IPS-NIHi7 (cell line): ENCODE measurements around the gene TGFBR3.
"Not testable (repeated sequence)": the region's sequence is repeated elsewhere in the genome, so short reads cannot be mapped to it uniquely, and the experiment has no call there.

Experiments used
- DNase-seq: peaks from one replicate; pipeline ENCODE4 v3.0.0; 2012; ENCODE audit warnings: mixed read lengths; ENCODE audit errors: extremely low spot score

TGFBR3 gene

DNA sequence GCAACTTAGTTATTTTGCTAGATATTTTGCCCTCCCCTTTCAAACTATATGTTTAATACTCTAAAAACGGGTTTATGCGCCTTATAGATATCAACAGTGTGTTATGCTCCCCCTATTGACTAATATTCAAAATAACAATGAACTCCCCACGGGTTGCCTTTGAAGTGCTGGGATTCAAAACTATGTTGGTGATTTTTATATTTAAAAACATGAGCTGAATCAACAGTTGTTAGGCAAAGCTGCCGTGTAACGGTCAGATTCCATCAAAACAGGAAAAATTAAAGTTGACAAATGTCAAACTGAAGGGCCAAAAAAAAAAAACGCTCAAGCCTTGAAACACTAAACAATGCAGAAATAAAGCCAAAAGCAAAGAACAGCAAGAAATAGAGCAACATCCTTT is 2.5 kb downstream of the TGFBR3 start:
- no peak for DNase-seq

DNA sequence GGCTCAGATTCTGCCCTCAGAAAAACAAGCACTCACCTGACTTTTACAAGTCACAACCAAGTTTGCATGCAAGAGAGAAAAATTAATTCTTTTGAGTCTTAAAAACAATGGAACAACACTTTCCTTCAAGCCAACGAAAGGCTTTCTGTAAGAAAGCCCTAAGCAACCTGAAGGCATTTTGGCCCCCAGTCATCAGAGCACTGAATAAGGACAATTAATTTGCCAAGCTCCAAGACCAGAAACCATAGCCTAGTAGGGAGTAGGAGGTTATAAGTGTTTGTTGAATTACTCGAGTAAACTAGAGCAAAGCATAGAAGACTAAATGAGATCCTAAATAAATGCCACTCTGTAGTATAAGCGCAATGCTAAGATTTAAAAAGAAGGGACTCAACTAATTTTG is 4.7 kb downstream of the TGFBR3 start:
- DNase-seq = no peak

DNA sequence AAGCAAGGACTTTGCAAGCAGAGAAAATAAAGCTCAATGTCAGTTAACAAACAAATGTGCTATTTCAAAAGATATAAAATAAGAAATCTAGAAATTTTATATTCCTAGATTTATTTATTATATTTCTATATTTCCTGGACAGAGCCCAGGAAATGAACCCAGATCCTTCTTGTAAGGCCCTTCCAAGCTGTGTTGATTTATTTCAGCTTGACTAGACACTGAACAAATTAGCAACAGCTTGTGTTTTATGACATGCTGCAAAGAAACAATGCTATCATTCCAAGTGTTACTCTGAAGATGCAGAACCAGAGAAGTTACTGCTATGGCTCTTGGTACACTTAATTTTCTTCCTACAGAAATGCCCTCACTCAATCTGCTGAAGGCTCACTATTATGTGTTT is 6.2 kb downstream of the TGFBR3 start:
- DNase-seq = no peak

DNA sequence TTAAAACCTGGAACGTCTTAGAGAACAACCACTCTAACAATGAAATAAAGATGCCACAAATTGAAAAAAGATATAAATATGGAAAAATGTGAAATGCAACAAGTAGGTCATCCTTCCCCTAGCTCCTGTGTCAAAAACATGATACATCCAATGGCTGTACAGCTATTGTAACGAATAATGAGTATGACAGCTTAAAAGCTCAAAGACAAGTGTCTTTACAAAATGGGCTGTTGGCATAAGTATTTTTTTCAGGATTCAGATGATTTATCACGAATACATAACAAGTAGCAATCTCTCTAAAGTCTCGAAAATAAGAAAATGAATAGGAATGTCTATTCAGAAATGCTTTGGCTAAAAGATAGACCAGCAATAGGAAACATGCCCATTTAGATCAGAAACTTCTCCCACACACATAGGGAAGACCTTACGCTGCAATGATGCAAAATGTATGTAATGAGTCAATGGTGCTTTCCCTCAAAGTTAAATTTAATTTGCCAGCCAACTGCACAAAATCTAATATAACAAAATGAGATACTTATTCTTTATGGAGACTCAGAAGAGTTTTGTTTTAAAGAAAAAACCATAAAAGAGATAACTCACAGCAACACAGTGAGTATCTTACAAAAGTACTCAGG is 8.3 kb downstream of the TGFBR3 start:
- no peak for DNase-seq

DNA sequence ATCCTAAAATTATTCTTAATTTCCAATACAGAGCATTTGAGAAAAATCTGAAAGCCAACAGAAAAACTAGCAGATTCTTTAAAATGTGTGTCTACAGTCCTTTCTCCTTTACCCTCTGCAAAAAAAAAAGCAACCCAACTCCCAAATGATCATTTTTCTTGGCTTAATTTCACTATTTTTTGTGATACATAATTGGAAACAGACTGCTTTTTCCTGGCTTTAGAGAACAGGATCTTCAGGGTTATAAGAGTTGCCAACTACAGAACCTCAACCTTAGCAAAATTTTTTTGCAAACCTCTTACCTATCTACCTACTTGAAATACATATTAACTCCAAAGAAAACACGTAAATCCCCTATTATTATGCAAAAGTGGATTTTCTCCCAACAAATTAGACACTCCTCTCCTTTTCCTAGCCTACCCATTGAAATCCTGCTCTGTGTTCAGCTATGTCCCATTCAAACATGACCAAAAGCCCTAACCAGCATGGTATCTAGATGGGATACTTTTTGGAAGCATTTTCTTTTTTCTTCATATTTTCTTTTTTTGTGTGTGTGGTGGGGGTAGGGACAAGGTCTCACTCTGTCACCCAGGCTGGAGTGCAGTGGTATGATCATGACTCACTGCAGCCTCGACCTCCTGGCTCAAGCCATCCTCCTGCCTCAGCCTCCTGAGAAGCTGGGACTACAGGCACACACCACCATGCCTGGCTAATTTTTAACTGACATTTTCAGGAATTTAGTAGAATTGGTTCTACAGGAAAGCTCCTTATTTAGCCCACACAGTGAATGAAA is 9.0 kb downstream of the TGFBR3 start:
- no peak for DNase-seq

DNA sequence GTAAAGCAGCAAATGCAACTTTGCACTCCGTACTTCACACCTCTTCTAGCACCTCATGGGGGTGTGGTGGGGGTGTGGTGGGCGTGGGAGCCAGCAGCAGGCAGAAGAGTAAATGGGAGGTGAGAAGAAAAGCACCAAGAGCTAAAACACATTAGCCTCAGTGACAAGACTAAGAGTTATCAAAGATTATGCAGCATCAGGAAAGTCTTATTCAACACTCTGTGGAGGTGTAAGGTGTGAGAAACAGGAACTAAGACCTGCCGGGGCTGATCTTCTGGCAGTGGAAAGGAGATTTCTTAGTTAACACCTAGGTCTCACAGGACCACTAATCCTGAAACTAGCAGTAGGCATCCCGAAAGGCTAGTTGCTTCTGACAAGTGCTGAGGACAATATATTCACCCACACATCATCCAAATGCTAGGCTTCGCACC is 9.9 kb downstream of the TGFBR3 start:
- no peak for DNase-seq

DNA sequence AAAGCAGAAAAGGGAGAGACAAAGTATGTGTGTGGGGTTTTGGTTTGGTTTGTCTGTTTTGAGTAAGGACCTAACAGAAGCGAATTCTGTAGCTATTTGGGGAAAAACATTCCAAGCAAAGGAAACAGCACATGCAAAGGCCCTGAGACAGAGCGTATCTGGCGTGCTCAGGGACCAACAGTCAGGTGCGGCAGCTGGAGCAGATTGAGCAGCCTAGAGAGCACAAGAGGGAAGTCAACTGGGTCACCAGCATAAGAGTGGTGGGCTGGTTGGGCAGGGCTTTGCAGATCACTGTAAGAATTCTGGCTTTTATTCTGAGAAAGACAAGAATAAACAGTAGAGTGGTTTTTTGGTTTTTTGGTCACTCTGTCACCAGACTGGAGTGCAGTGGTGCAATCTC is 11.8 kb downstream of the TGFBR3 start:
- no peak for DNase-seq

DNA sequence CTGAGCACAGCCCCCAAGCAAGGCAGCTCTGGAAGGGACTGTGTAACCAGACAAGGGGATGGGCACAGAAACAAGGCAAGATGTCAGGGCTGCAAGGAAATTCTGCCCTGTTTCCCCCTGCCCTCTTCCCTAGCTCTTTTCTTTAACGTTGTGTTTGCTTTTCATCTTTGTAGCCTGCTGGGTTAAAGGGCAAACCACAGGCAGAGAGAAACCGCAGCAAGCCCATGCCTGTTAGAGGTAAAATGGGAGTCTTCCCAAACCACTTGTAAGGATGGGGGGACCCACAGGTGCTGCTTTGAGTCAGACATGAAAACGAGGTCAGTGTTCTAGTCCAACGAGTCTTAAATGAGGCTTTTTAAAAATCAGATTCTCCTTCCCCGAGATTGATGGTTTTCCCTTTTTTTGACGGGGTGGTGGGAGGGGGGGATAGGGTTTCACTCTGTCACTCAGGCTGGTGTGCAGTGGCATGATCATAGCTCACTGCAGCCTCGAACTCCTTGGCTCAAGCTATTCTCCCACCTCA is 13.3 kb downstream of the TGFBR3 start:
- DNase-seq = no peak

DNA sequence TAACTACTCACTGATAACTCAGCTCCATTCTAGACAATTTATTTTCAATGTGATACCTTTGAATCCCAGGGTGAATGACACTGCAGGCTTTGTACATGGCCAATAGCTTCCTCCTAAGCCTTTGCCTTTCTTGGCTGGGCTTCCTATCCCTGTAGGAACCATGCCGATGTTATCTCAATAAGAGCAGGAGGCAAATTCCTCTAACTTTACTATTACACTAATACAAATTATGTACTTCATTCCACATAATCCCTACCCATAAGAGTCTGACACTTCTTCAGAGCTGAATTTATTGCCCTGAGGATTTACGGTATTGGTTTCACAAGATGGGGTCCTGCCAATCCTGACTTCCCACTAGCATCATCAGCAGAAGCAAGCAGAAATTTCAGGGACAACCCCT is 14.0 kb downstream of the TGFBR3 start:
- no peak for DNase-seq

DNA sequence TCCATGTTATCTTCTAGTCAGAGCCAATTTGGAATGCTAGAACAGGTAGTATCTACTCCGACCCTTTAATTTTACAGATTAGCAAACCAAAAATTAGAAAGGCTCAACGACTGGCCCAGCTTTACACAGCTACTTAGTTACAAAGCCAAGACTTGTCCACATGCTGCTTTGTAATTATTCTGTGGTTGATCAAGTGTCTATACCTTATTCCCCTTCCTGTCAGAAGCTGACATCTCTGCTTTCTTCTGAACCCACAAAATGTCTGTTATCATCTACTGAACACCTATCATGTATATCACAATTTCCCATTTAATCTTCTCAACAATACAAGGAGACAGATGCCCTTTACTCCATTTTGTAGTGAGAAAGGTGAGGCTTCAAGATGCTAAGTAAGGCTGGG is 15.6 kb downstream of the TGFBR3 start:
- no peak for DNase-seq

DNA sequence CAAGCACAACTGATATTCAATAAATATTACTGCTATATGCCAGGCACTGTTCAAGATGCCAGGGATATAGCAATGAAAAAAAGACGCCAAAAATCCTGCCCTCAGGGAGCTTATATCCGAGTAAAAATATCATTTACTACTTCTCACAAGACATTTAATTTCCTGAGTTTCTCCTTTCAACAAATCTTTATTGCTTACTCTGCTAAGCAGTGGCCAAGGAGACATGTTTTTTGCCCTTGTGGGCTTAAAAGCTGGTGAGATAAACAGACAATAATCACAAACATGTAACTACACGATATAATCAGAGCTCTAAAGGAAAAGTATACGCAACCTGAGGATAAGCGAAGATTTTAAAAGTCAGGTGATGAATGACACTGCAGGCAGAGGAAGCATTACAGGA is 19.5 kb downstream of the TGFBR3 start:
- no peak for DNase-seq

DNA sequence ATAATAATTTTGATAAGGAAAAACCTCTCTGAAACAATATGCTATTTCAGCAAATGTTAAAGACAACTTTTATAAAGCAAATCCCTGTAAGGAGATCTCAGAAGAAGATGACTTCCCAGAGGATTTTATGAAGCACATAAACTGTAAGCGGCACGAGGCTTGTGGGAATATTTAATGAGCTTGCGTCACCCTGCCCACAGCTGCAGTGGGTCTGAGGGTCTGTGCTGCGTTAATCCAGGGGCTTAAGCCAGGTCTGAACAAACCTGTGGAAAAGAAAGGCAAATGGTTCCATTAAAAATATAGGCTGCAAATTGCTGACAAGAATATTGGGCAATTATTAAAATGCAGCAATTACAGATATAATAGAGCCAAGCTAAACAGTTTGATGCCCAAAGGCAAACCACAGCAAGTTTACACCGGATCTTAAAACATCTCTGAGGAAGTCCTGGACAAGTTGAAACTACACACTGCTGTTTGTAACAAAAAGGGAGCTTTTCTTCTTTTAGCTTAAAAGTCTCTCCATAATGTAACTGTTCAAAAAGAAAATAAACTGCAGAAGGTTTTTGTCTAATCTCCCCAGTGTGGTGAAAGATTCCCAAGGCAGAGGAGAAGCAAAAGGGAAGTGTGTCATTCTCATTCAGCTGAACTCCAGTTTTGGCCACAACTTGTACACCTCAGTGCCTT is 21.8 kb downstream of the TGFBR3 start:
- DNase-seq = no peak

DNA sequence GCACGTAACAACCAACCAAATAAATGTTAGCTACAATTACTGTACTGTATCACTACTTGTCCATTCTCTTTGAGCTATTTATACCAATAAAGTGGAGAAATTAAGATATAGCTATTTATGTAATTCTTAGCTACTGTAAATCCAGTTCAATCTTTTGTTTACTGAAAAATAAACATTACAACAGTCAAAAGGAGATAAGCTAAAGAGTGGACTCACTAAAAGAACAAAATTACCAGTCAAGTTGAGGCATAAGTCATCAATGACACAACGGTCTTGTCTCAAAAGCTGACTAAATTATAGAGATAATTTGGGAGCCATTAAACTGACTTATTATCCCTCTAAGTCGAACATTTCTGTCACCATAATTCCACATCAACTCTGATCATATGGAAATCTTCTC is 22.5 kb downstream of the TGFBR3 start:
- no peak for DNase-seq

DNA sequence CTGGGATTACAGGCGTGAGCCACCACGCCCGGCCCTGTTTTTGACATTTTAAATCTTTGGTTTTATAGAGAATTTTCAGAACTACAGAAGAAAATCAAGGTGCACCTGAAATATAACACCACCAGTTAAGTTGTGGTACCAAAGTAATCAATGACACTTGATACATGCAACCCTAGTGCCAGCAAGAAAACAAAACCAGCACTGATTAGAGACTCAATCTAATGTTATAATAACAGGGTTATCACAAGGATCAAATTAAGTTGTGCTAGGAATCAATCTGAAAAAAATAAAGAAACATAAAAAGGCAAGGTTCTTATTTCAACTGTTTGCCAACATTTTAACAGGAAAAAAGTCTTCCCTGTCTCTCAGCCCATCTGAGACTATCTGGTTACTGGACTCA is 23.8 kb downstream of the TGFBR3 start:
- DNase-seq = no peak

DNA sequence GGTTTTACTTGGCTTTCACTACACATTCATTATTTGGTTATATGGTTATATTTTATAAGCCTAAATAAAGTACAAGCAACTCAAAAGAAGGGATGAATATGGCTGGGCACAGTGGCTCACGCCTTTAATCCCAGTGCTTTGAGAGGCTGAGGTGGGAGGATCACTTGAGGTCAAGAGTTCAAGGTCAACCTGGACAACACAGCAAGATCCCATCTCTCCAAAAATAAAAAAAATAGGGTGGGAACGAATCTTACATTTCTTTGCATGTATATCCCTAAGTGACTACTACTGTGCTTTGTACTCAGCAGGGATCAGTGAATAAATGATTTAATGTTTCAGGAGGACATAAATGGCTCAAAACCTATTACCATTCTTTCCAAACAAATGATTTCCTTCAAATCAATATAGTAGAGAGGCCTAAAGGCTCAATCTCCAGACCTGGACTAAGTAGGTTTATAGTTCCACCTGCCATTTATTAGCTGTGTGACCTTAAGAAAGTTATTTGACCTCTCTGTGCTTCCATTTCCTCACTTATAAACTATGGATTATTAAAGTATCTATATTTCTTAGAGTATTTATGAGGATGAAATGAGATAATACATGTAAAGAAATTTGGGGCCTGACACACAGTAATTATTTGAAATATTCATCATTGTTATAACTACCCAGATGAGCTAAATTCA is 28.3 kb downstream of the TGFBR3 start:
- DNase-seq = no peak

DNA sequence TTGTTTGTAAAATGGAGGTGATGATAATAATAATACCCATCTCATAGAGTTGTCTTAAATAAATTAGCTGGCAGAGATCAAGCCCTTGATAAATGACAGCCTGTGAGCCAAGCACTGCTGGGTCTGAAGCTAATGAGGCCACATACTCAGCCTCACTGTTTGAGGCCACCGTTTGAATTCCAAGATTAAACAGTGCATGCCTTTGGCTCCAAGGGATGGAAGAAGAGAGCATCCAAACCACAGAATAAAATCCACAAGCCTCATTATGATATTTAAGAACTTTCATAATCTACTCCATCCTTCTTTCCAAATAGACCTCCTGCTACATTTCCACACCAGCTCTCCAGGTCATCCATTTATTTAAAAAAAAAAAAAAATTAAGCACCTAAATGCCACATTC is 29.0 kb downstream of the TGFBR3 start:
- no peak for DNase-seq

DNA sequence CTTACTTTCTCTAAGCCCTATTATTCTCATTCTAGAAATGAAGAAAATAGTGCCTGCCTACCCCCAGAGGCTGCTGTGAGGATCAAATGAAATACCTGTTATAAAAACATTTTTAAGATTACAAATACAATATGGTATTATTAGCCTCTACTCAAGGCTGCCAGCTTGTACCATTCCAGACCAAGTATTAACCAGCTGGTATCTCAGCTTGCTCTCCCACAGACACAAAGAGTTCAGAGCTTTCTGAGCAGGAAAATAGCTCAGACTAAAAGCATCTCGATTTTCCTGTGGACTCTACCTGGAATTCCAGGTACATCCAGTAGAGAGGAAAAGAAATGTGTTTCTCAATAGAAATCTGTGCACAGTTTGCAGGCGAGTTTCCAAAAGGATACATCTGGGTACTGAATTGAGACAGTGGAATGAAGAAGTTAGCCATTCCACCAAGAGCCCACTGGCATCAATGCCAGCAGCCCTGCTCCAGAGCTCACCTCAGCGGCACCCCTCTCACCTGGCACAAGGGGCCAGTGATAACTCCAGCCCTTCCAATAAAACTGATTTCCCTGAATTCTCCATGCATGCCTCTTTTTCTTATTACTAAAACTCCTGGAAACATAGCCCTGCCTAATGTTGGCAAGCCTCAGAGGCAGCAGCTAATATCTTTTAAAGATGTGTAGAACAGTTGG is 31.0 kb downstream of the TGFBR3 start:
- no peak for DNase-seq

DNA sequence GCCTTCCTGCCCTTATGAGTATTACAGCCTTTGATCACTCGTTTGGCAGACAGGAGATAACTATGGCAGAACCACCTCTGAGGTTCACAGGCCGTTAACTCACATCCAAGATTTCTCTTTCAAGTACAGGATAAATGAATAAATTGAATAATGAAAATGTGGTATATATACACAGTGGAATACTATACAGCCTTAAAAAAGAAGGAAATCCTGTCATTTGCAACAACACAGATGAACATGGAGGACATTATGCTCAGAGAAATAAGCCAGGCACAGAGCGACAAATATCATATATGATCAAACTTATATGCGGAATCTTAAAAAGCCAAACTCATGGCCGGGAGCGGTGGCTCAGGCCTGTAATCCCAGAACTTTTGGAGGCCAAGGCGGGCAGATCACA is 32.6 kb downstream of the TGFBR3 start:
- DNase-seq = no peak

DNA sequence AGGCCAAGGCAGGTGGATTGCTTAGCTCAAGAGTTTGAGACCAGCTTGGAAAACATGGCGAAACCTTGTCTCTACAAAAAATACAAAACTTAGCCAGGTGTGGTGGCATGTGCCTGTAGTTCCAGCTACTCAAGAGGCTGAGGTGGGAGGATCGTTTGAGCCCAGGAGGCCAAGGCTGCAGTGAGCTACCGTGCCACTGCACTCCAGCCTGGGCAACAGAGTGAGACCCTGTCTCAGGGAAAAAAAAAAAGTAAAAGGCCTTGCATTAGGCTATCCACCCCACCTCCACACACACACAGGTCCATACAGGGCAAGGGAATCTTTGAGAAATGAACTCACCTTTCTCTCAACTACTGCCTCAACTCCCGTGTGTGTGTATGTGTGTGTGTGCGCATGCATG is 33.9 kb downstream of the TGFBR3 start:
- DNase-seq = not testable (repeated sequence)

DNA sequence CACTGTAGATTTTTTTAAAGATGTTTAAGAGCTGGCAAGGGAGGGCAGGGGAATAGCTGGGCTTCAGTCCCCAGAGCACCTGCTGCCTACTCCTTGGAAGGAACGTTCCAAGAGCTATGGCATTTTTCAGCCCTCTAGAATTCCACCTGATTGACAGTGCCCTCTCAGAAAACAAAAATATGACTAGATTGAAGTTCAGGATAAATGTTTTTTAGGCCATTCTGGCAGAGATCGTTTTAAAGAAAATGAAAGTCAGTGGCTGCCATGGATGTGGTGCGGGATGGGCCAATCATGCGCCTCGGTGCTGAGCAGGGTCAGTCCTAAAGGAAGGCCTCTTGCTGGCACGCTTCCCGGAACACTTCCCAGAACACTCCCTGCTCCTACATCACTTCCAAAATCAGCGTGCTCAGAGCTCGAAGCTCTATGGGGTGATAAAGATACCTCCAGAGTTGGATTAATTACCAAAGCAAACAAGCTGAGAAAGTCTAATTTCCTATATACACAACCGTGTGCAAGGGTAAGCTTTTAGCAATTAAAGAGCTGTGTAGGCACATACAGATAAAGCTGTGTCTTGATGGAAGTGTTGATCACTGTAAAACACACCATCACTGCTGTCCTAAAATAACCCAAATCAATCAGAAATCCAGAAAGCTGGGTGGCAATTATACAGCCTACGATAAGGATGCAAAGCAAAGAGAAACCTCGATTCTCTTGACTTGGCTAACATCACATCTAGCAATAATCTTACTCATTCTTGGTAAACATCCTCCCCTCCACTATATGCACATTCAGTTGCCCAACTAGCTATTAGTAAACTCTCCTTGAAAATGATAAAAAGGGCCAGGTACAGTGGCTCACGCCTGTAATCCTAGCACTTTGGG is 34.6 kb downstream of the TGFBR3 start:
- no peak for DNase-seq

DNA sequence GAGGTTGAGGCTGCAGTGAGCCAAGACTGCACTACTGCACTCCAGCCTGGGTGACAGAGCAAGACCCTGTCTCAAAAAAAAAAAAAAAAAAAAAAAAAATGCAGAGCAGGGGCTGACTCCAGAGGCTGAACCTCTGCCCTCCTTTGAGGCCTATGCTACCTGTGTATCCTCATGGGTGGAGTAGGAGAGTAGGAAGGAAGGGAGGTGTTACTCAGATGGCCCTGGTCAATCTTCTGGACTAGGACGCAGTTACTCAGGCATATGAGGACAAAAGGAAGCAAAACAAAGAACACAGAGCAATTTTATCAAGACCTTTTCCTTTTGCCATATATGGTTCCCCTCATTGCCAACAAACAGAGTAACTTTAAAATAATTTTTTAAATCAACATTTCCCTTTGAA is 35.2 kb downstream of the TGFBR3 start:
- DNase-seq = no peak
